ENCODE results near the gene NEK10.

DNA sequence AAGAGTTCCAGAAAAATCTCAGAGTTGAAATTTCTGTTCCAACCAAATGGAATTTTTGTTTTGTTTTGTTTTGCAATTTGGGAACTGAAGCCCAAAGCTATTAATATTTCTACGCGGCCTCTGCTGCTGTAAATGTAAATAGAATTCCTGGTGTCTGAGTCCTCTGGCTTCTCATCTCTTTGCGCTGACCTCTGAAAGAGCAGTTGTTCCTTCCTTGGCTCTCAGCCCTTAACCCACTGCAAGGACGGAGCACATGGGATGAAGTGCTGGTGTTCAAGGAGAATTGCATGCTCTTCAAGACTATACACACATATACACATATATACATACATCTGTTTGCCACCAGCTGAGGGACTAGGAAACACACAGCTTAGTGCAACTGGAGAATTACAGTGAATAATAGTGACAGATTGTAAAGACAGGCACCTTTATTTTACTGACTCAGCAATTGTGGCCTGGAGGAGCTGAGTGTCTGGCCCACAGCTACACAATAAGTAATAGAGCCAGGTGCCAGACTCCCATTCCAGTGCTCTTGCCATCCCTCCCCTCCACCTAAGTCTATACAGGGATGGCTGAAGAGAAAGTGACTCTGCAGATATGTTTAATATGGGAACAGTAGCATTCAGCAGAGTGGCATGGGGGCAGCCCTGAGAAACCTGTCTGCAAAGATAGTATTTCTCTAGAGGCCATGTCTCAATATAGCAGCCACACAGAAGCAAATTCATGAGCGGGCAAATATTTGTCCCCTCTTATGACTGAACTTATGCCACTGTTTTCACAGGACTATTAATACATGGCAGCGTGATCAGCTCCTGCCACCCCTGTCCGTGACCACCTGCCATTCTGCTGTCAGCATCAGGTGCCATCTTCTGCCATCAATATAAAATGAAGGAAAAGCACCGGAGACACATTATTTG lies 42.3 kb downstream of the NEK10 start:
- TF ChIP-seq TCF3 (CRISPR knock-in tag; IDR thresholded peaks at IDR 0.05) (no peak), NR2C2 (CRISPR knock-in tag; IDR thresholded peaks at IDR 0.05) (no peak), NR2C2 (tag; IDR thresholded peaks at IDR 0.05) (no peak), ZNF436 (CRISPR knock-in tag; IDR thresholded peaks at IDR 0.05) (no peak), ZBTB8A (IDR thresholded peaks at IDR 0.05; ENCODE audit: partially characterized antibody) (no peak), SMARCB1 (IDR thresholded peaks at IDR 0.05; ENCODE audit: insufficient read length, low read depth) (no peak)
- TF ChIP-seq, protein P1, sequence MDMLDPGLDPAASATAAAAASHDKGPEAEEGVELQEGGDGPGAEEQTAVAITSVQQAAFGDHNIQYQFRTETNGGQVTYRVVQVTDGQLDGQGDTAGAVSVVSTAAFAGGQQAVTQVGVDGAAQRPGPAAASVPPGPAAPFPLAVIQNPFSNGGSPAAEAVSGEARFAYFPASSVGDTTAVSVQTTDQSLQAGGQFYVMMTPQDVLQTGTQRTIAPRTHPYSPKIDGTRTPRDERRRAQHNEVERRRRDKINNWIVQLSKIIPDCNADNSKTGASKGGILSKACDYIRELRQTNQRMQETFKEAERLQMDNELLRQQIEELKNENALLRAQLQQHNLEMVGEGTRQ (CRISPR knock-in tag; IDR thresholded peaks at IDR 0.05) = no peak
